ENCODE results near the gene TMEM43. TPM values are rescaled to one million over a fixed set of nuclear protein-coding genes. Genes with fewer than 3 reads are reported as not detected.
"Not testable (repeated sequence)": the region's sequence is repeated elsewhere in the genome, so short reads cannot be mapped to it uniquely, and the experiment has no call there.

TMEM43 gene
- total RNA-seq, 1 donor from 2014 or later, result 29.5 TPM

- DNase-seq (no peak), ATAC-seq (no peak)
- intact Hi-C loops (cut with micrococcal nuclease), result no loop called here
Measured at GRCh38 chr3:14120111-14120920, 4.5 kb upstream of the TMEM43 start.

- DNase-seq; intact Hi-C loops (cut with micrococcal nuclease); ATAC-seq: not testable (repeated sequence)
Measured at GRCh38 chr3:14120921-14121448, 3.9 kb upstream of the TMEM43 start.

- ATAC-seq (no peak), DNase-seq (no peak)
- intact Hi-C loops (cut with micrococcal nuclease), result no loop called here
Measured at GRCh38 chr3:14121859-14122258, 3.0 kb upstream of the TMEM43 start.

GRCh38 chr3:14122301-14122700 lies 2.6 kb upstream of the TMEM43 start:
- DNase-seq (no peak), ATAC-seq (no peak)

GRCh38 chr3:14123308-14124222 lies 1.3 kb upstream of the TMEM43 start:
- ATAC-seq, result no peak
- no peak for DNase-seq
- intact Hi-C loops (cut with micrococcal nuclease), result no loop called here

More at GRCh38 chr3:14122301-14122700, 2.6 kb upstream of the TMEM43 start:
- intact Hi-C loops (cut with micrococcal nuclease), result no loop called here

GRCh38 chr3:14124223-14124614 lies 633 bp upstream of the TMEM43 start:
- peak; percentile 45 for ATAC-seq
- DNase-seq, result peak; percentile 75
- intact Hi-C loops (cut with micrococcal nuclease), result no loop called here

GRCh38 chr3:14125193-14126016 lies 553 bp downstream of the TMEM43 start:
- ATAC-seq (peak; percentile 62), DNase-seq (peak; percentile 72)
- intact Hi-C loops (cut with micrococcal nuclease), result no loop called here

- no peak for DNase-seq
- ATAC-seq, result no peak
- intact Hi-C loops (cut with micrococcal nuclease), result no loop called here
Measured at GRCh38 chr3:14126017-14126886, 1.4 kb downstream of the TMEM43 start.

- DNase-seq (no peak), ATAC-seq (no peak)
- intact Hi-C loops (cut with micrococcal nuclease), result no loop called here
Measured at GRCh38 chr3:14126887-14127505, 2.1 kb downstream of the TMEM43 start.

GRCh38 chr3:14127516-14128161 lies 2.8 kb downstream of the TMEM43 start:
- DNase-seq, result no peak
- ATAC-seq, result no peak
- intact Hi-C loops (cut with micrococcal nuclease), result no loop called here

- intact Hi-C loops (cut with micrococcal nuclease), result no loop called here
- DNase-seq (no peak), ATAC-seq (no peak)
Measured at GRCh38 chr3:14128724-14129123, 3.9 kb downstream of the TMEM43 start.

GRCh38 chr3:14129296-14129695 lies 4.4 kb downstream of the TMEM43 start:
- intact Hi-C loops (cut with micrococcal nuclease), result no loop called here
- ATAC-seq (no peak), DNase-seq (no peak)

- no peak for DNase-seq
- intact Hi-C loops (cut with micrococcal nuclease), result no loop called here
- no peak for ATAC-seq
Measured at GRCh38 chr3:14130230-14130629, 5.4 kb downstream of the TMEM43 start.

- DNase-seq (no peak), ATAC-seq (no peak)
- intact Hi-C loops (cut with micrococcal nuclease), result no loop called here
Measured at GRCh38 chr3:14130707-14131106, 5.9 kb downstream of the TMEM43 start.

GRCh38 chr3:14131134-14131533 lies 6.3 kb downstream of the TMEM43 start:
- DNase-seq, result no peak
- ATAC-seq, result no peak
- intact Hi-C loops (cut with micrococcal nuclease), result no loop called here

GRCh38 chr3:14132120-14132519 lies 7.3 kb downstream of the TMEM43 start:
- intact Hi-C loops (cut with micrococcal nuclease), result no loop called here
- DNase-seq (no peak), ATAC-seq (no peak)

- intact Hi-C loops (cut with micrococcal nuclease), result no loop called here
- no peak for DNase-seq
- ATAC-seq, result no peak
Measured at GRCh38 chr3:14132689-14133088, 7.8 kb downstream of the TMEM43 start.

Data from left ventricle myocardium superior (tissue), 1 donor.